HEK293 (cell line): ENCODE results near the gene UBR4.

ENCODE experiments used
- CTCF ChIA-PET: fragments of 350-600 bp; formaldehyde crosslinking; extraction: SDS; loops from one replicate; lab custom pipeline; 2021; ENCODE audit warnings: antibody characterized with exemption; lab: Yijun Ruan, JAX
- POLR2A ChIA-PET: fragments of 300-600 bp; formaldehyde crosslinking; extraction: SDS; loops from one replicate; lab custom pipeline; 2020; ENCODE audit warnings: antibody characterized with exemption, inconsistent platforms; lab: Yijun Ruan, JAX
- H3K27ac ChIP-seq: fragments of 200-500 bp; sonication (Bioruptor generic); 2 replicates; pipeline ENCODE4 v1.5.1; 2014; ENCODE audit warnings: low read depth, low read length, control low read depth, inconsistent platforms; ENCODE audit errors: extremely low read depth
- H3K36me3 ChIP-seq, 2 experiments: fragments of 200-500 bp in 1 of 2; sonication (Bioruptor generic) in 1 of 2; 1 replicate in 1 of 2; 2 replicates in 1 of 2; pipeline ENCODE4 v1.5.1; 2014 to 2017; ENCODE audit warnings: inconsistent platforms in 2 of 2, low read length in 2 of 2; ENCODE audit not compliant: control insufficient read depth in 2 of 2, insufficient read depth in 1 of 2
- H3K4me1 ChIP-seq: fragments of 200-500 bp; sonication (Bioruptor generic); 2 replicates; pipeline ENCODE4 v1.5.1; 2014; ENCODE audit warnings: mild to moderate bottlenecking, low read length, inconsistent platforms; ENCODE audit not compliant: control insufficient read depth, insufficient read depth
- H3K4me3 ChIP-seq: 2 replicates; pipeline ENCODE4 v1.5.1; 2011; ENCODE audit warnings: low read depth, mild to moderate bottlenecking, control low read depth, low read length, moderate library complexity
- H3K9me3 ChIP-seq: fragments of 200-500 bp; sonication (Bioruptor generic); 2 replicates; pipeline ENCODE4 v1.5.1; 2014; ENCODE audit warnings: low read depth, low read length, inconsistent platforms; ENCODE audit not compliant: control insufficient read depth, insufficient read depth
- KLF1 ChIP-seq: fragments of 450-650 bp; formaldehyde crosslinking; IDR thresholded peaks from 2 replicates; pipeline ENCODE4 v1.5.1; 2016; ENCODE audit warnings: missing biosample characterization, missing genetic modification characterization
- KLF8 ChIP-seq: fragments of 450-650 bp; formaldehyde crosslinking; IDR thresholded peaks from 2 replicates; pipeline ENCODE4 v1.5.1; 2016; ENCODE audit warnings: missing biosample characterization, missing genetic modification characterization
- PATZ1 ChIP-seq: fragments of 450-650 bp; formaldehyde crosslinking; IDR thresholded peaks from 2 replicates; pipeline ENCODE4 v1.5.1; 2016; ENCODE audit warnings: missing biosample characterization, missing genetic modification characterization
- PBX3 ChIP-seq: sonication (generic); formaldehyde crosslinking; IDR thresholded peaks from 2 replicates; pipeline ENCODE4 v1.8.1; 2022; ENCODE audit warnings: mild to moderate bottlenecking, moderate library complexity, missing genetic modification reagents
- PRDM1 ChIP-seq: fragments of 450-650 bp; formaldehyde crosslinking; IDR thresholded peaks from 2 replicates; pipeline ENCODE4; 2016; ENCODE audit warnings: missing biosample characterization, missing genetic modification characterization
- PRDM6 ChIP-seq: fragments of 450-650 bp; formaldehyde crosslinking; IDR thresholded peaks from 2 replicates; pipeline ENCODE4 v1.5.1; 2017; ENCODE audit warnings: missing biosample characterization, missing genetic modification characterization
- REPIN1 ChIP-seq: fragments of 450-650 bp; formaldehyde crosslinking; IDR thresholded peaks from 2 replicates; pipeline ENCODE4 v1.5.1; 2017; ENCODE audit warnings: missing biosample characterization, missing genetic modification characterization, low read depth
- YY1 ChIP-seq: fragments of 450-650 bp; formaldehyde crosslinking; IDR thresholded peaks from 2 replicates; pipeline ENCODE4 v1.5.1; 2018; ENCODE audit warnings: missing biosample characterization, missing genetic modification characterization
- ZIC2 ChIP-seq: fragments of 450-650 bp; formaldehyde crosslinking; IDR thresholded peaks from 2 replicates; pipeline ENCODE4 v1.5.1; 2016; ENCODE audit warnings: missing biosample characterization, missing genetic modification characterization
- ZNF121 ChIP-seq: fragments of 450-650 bp; formaldehyde crosslinking; IDR thresholded peaks from 2 replicates; pipeline ENCODE4 v1.5.1; 2016; ENCODE audit warnings: missing biosample characterization, missing genetic modification characterization
- ZNF169 ChIP-seq: fragments of 450-650 bp; formaldehyde crosslinking; IDR thresholded peaks from 2 replicates; pipeline ENCODE4 v1.5.1; 2016; ENCODE audit warnings: missing biosample characterization, missing genetic modification characterization
- ZNF214 ChIP-seq: fragments of 450-650 bp; formaldehyde crosslinking; IDR thresholded peaks from 2 replicates; pipeline ENCODE4 v1.5.1; 2017; ENCODE audit warnings: missing biosample characterization, mild to moderate bottlenecking, missing genetic modification characterization, borderline replicate concordance
- ZNF223 ChIP-seq: fragments of 450-650 bp; formaldehyde crosslinking; IDR thresholded peaks from 2 replicates; pipeline ENCODE4 v1.5.1; 2016; ENCODE audit warnings: missing biosample characterization, missing genetic modification characterization
- ZNF248 ChIP-seq: fragments of 450-650 bp; formaldehyde crosslinking; IDR thresholded peaks from 2 replicates; pipeline ENCODE4 v1.5.1; 2017; ENCODE audit warnings: missing biosample characterization, missing genetic modification characterization
- ZNF266 ChIP-seq: fragments of 450-650 bp; formaldehyde crosslinking; IDR thresholded peaks from 2 replicates; pipeline ENCODE4 v1.5.1; 2016; ENCODE audit warnings: missing biosample characterization, missing genetic modification characterization, low read depth
- ZNF544 ChIP-seq: fragments of 450-650 bp; formaldehyde crosslinking; IDR thresholded peaks from 2 replicates; pipeline ENCODE4 v1.5.0; 2017; ENCODE audit warnings: missing biosample characterization, missing genetic modification characterization
- ZNF626 ChIP-seq: fragments of 450-650 bp; sonication (Bioruptor Pico); formaldehyde crosslinking; IDR thresholded peaks from 2 replicates; pipeline ENCODE4 v1.5.1; 2018; ENCODE audit warnings: missing biosample characterization, missing genetic modification characterization, inconsistent platforms
- ZNF707 ChIP-seq: fragments of 450-650 bp; formaldehyde crosslinking; IDR thresholded peaks from 2 replicates; pipeline ENCODE4 v1.5.1; 2016; ENCODE audit warnings: missing biosample characterization, missing genetic modification characterization
- ZNF76 ChIP-seq: fragments of 450-650 bp; formaldehyde crosslinking; IDR thresholded peaks from 2 replicates; pipeline ENCODE4; 2016; ENCODE audit warnings: low read depth, missing biosample characterization, missing genetic modification characterization, borderline replicate concordance
- TF ChIP-seq, protein P1 (sequence below): fragments of 450-650 bp; formaldehyde crosslinking; IDR thresholded peaks from 2 replicates; pipeline ENCODE4 v1.5.1; 2016; ENCODE audit warnings: missing biosample characterization, missing genetic modification characterization, borderline replicate concordance
- TF ChIP-seq, protein P2 (sequence below): fragments of 450-650 bp; formaldehyde crosslinking; IDR thresholded peaks from 2 replicates; pipeline ENCODE4 v1.5.1; 2016; ENCODE audit warnings: missing biosample characterization, missing genetic modification characterization

The UBR4 gene

GRCh38 chr1:19058476-19058797 lies 151.6 kb downstream of the UBR4 start:
- Histone ChIP-seq H3K9me3 (no peaks in the 10 kb centered on the region), H3K4me3 (no peak overlapping the region), H3K36me3 (no peaks in the 10 kb centered on the region), H3K27ac (no peak overlapping the region), H3K4me1 (no peaks in the 10 kb centered on the region)
- TF ChIP-seq ZNF544 (tag by site-specific recombination) (no peak), PBX3 (CRISPR knock-in tag) (no peak), REPIN1 (no peak), PRDM6 (tag by site-specific recombination) (no peak)
- TF ChIP-seq, protein P1, sequence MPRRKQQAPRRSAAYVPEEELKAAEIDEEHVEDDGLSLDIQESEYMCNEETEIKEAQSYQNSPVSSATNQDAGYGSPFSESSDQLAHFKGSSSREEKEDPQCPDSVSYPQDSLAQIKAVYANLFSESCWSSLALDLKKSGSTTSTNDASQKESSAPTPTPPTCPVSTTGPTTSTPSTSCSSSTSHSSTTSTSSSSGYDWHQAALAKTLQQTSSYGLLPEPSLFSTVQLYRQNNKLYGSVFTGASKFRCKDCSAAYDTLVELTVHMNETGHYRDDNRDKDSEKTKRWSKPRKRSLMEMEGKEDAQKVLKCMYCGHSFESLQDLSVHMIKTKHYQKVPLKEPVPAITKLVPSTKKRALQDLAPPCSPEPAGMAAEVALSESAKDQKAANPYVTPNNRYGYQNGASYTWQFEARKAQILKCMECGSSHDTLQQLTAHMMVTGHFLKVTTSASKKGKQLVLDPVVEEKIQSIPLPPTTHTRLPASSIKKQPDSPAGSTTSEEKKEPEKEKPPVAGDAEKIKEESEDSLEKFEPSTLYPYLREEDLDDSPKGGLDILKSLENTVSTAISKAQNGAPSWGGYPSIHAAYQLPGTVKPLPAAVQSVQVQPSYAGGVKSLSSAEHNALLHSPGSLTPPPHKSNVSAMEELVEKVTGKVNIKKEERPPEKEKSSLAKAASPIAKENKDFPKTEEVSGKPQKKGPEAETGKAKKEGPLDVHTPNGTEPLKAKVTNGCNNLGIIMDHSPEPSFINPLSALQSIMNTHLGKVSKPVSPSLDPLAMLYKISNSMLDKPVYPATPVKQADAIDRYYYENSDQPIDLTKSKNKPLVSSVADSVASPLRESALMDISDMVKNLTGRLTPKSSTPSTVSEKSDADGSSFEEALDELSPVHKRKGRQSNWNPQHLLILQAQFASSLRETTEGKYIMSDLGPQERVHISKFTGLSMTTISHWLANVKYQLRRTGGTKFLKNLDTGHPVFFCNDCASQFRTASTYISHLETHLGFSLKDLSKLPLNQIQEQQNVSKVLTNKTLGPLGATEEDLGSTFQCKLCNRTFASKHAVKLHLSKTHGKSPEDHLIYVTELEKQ (tag by site-specific recombination): no peak
- ChIA-PET POLR2A (no interaction called here), CTCF (interaction anchor here (0.7 to 1.4 kb wide), 2 partner anchors 41 to 174 kb away, joined by 3 to 4 read pairs; no protein-coding TSS in a partner anchor)

- H3K9me3 ChIP-seq: no peaks in the 10 kb centered on the region
- no peaks in the 10 kb centered on the region for H3K36me3 ChIP-seq
- H3K4me1 ChIP-seq: no peaks in the 10 kb centered on the region
- no peak overlapping the region for H3K4me3 ChIP-seq
- CTCF ChIA-PET: interaction anchor here (0.7 to 1.4 kb wide), 2 partner anchors 42 to 173 kb away, joined by 3 to 4 read pairs; no protein-coding TSS in a partner anchor
- TF ChIP-seq YY1 (no peak), KLF8 (tag by site-specific recombination) (no peak), ZNF76 (tag by site-specific recombination) (no peak), ZNF248 (no peak), ZNF121 (tag by site-specific recombination) (no peak)
- TF ChIP-seq, all 188 proteins: peak for 0
- POLR2A ChIA-PET: no interaction called here
- H3K27ac ChIP-seq: no peak overlapping the region
Observed at GRCh38 chr1:19057784-19058475, 152.1 kb downstream of the UBR4 start.

DNA sequence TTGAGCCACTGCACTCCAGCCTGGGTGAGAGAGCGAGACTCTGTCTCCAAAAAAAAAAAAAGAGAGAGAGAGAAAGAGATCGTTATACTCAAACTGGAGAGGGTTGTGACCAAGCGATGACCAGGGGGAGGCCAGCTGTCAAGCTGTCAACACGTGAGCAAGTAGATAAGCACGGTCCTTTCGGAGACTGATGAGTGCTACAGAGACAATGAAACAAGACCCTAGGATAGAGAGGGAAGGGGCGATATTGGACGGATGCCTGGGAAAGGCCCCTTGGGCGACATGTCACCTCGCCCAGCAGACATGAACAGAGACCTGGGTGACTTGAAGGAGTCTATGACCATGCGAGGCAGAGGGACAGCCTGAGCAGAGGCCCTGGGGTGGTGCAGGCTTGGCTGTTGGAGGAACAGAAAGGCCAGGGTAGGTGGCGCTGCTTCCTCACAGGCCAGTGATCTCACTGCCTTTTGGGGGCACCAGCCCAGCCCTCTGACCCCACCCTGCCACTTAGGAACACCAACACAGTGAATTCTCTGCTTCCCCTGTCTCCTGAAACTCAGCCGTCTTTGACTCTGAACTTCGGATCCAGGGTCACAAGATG lies 152.8 kb downstream of the UBR4 start:
- ChIA-PET CTCF (interaction anchor here (0.7 kb wide), 1 partner anchor 166 kb away, joined by 5 read pairs; no protein-coding TSS in a partner anchor), POLR2A (no interaction called here)
- H3K36me3 ChIP-seq: no peaks in the 10 kb centered on the region
- H3K9me3 ChIP-seq: no peaks in the 10 kb centered on the region
- H3K4me1 ChIP-seq: no peaks in the 10 kb centered on the region
- no peak overlapping the region for H3K4me3 ChIP-seq
- H3K27ac ChIP-seq: no peak overlapping the region
- TF ChIP-seq PATZ1: no peak
- no peak for TF ChIP-seq PRDM1
- TF ChIP-seq, protein P2, sequence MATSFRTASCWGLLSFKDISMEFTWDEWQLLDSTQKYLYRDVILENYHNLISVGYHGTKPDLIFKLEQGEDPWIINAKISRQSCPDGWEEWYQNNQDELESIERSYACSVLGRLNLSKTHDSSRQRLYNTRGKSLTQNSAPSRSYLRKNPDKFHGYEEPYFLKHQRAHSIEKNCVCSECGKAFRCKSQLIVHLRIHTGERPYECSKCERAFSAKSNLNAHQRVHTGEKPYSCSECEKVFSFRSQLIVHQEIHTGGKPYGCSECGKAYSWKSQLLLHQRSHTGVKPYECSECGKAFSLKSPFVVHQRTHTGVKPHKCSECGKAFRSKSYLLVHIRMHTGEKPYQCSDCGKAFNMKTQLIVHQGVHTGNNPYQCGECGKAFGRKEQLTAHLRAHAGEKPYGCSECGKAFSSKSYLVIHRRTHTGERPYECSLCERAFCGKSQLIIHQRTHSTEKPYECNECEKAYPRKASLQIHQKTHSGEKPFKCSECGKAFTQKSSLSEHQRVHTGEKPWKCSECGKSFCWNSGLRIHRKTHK (tag by site-specific recombination): no peak
- no peak for TF ChIP-seq ZNF214 (tag by site-specific recombination)
- TF ChIP-seq ZNF266 (tag by site-specific recombination): no peak
- no peak for TF ChIP-seq ZNF707 (tag by site-specific recombination)
- TF ChIP-seq ZNF626 (tag by site-specific recombination): no peak
- TF ChIP-seq ZIC2: no peak
- no peak for TF ChIP-seq KLF1 (tag by site-specific recombination)
- no peak for TF ChIP-seq ZNF169 (tag by site-specific recombination)
- no peak for TF ChIP-seq ZNF223
